WERI-Rb-1 (cell line): ENCODE measurements around the gene RPP38.

ENCODE experiments used
- DNase-seq: peaks from one replicate; pipeline ENCODE4 v3.0.0-alpha.2; 2020
- H3K27ac ChIP-seq: fragments of 250-450 bp; sonication (Bioruptor Pico); 2 replicates; pipeline ENCODE4 v1.5.1; 2020; ENCODE audit warnings: mild to moderate bottlenecking, moderate library complexity
- H3K27me3 ChIP-seq: fragments of 250-450 bp; sonication (Bioruptor Pico); 2 replicates; pipeline ENCODE4 v1.5.1; 2021; ENCODE audit warnings: mild to moderate bottlenecking, low read depth, moderate library complexity; ENCODE audit not compliant: insufficient read depth, severe bottlenecking
- H3K36me3 ChIP-seq: fragments of 250-450 bp; sonication (Bioruptor Pico); 2 replicates; pipeline ENCODE4 v1.5.1; 2020; ENCODE audit warnings: mild to moderate bottlenecking, moderate library complexity
- H3K4me3 ChIP-seq: 2 replicates; pipeline ENCODE4 v1.5.1; 2011; ENCODE audit warnings: low read depth, mild to moderate bottlenecking, control low read depth, low read length
- H3K9me3 ChIP-seq: fragments of 250-450 bp; sonication (Bioruptor Pico); 2 replicates; pipeline ENCODE4 v1.5.1; 2021; ENCODE audit warnings: mild to moderate bottlenecking, moderate library complexity; ENCODE audit not compliant: severe bottlenecking
- CTCF ChIP-seq: IDR thresholded peaks from 2 replicates; pipeline ENCODE4 v1.5.1; 2011; ENCODE audit warnings: low read depth, mild to moderate bottlenecking, control low read depth, inconsistent platforms, low read length

Gene RPP38

GRCh38 chr10:15060638-15061037 lies 36.5 kb upstream of the RPP38 start:
- H3K27ac ChIP-seq, result no peak overlapping the region
- no peaks in the 10 kb centered on the region for H3K9me3 ChIP-seq
- TF ChIP-seq CTCF, result no peak
- no peak for DNase-seq
- no peak overlapping the region for H3K4me3 ChIP-seq
- no peaks in the 10 kb centered on the region for H3K36me3 ChIP-seq
- H3K27me3 ChIP-seq, result no peaks in the 10 kb centered on the region

GRCh38 chr10:15067154-15067553 lies 30.0 kb upstream of the RPP38 start:
- no peak overlapping the region for H3K4me3 ChIP-seq
- no peak overlapping the region for H3K27ac ChIP-seq
- no peak for TF ChIP-seq CTCF
- H3K36me3 ChIP-seq, result no peaks in the 10 kb centered on the region
- no peak for DNase-seq
- no peaks in the 10 kb centered on the region for H3K9me3 ChIP-seq
- no peaks in the 10 kb centered on the region for H3K27me3 ChIP-seq

GRCh38 chr10:15068802-15069201 lies 28.4 kb upstream of the RPP38 start:
- TF ChIP-seq CTCF, result no peak
- H3K27me3 ChIP-seq, result no peaks in the 10 kb centered on the region
- no peaks in the 10 kb centered on the region for H3K9me3 ChIP-seq
- H3K27ac ChIP-seq, result peak overlapping the region; percentile 43; the same call in 1 of the 2 replicates
- peak; percentile 23 for DNase-seq
- no peaks in the 10 kb centered on the region; the same call in 1 of the 2 replicates for H3K36me3 ChIP-seq
- H3K4me3 ChIP-seq, result no peak overlapping the region

- Histone ChIP-seq H3K27me3 (no peaks in the 10 kb centered on the region), H3K4me3 (no peak overlapping the region), H3K27ac (peak overlapping the region; percentile 43; the same call in 1 of the 2 replicates), H3K36me3 (no peaks in the 10 kb centered on the region; the same call in 1 of the 2 replicates), H3K9me3 (no peaks in the 10 kb centered on the region)
- TF ChIP-seq CTCF, result peak; percentile 49; the same call in 1 of the 2 replicates
- DNase-seq, result peak; percentile 30
Observed at GRCh38 chr10:15069230-15069629, 27.9 kb upstream of the RPP38 start.

GRCh38 chr10:15072358-15072757 lies 24.8 kb upstream of the RPP38 start:
- H3K27me3 ChIP-seq, result no peaks in the 10 kb centered on the region
- no peaks in the 10 kb centered on the region for H3K9me3 ChIP-seq
- no peak for DNase-seq
- no peak overlapping the region for H3K27ac ChIP-seq
- no peak for TF ChIP-seq CTCF
- H3K4me3 ChIP-seq, result no peak overlapping the region
- H3K36me3 ChIP-seq, result no peaks in the 10 kb centered on the region; the same call in 1 of the 2 replicates

GRCh38 chr10:15075421-15075820 lies 21.7 kb upstream of the RPP38 start:
- Histone ChIP-seq H3K9me3 (no peaks in the 10 kb centered on the region), H3K36me3 (no peaks in the 10 kb centered on the region; the same call in 1 of the 2 replicates), H3K4me3 (no peak overlapping the region), H3K27ac (no peak overlapping the region), H3K27me3 (no peaks in the 10 kb centered on the region)
- DNase-seq, result no peak
- no peak for TF ChIP-seq CTCF
